ENCODE measurements around the gene LBP. TPM values are rescaled to one million over a fixed set of nuclear protein-coding genes. Genes with fewer than 3 reads are reported as not detected.
A peak's percentile ranks its signal among the peaks of the same experiment; 100 is the strongest.

The LBP gene
- total RNA-seq, 1 donor, result not detected

- H3K4me3 ChIP-seq (ENCODE audit: low read depth, low read length), result no peak overlapping the region
- no peak for TF ChIP-seq CTCF (IDR thresholded peaks at IDR 0.05; ENCODE audit: insufficient read depth, low read length)
- DNase-seq (ENCODE audit: low read depth), result peak; percentile 87
Observed at GRCh38 chr20:38426006-38426897, 80.0 kb downstream of the LBP start.

Small RNAs within 50 kb of the gene (small RNA-seq; reads per million reads assigned to genes)
- gene RF00056 (not detected), gene SNORA71B (2,962 reads per million, percentile 100 among the genes with 10 or more reads in this experiment)

Other genes starting within 250 kb of the LBP start
- 6.0 and 117 TPM in 2 replicates for gene TGM2, start 181.2 kb upstream of the LBP start, total RNA-seq (ENCODE audit: low replicate concordance)
- 4.9 and 10.8 TPM in 2 replicates for gene KIAA1755, start 85.7 kb upstream of the LBP start, total RNA-seq (ENCODE audit: low replicate concordance)
- 1.4 TPM in 1 of 2 replicates, not detected in the other for gene BPI, start 42.3 kb upstream of the LBP start, total RNA-seq (ENCODE audit: low replicate concordance)
- 7.4 and 8.4 TPM in 2 replicates for gene SNHG17, start 88.8 kb downstream of the LBP start, total RNA-seq (ENCODE audit: low replicate concordance)
- 48.7 and 49.0 TPM in 2 replicates for gene RALGAPB, start 126.4 kb downstream of the LBP start, total RNA-seq (ENCODE audit: low replicate concordance)
- not detected in 2 replicates for gene ADIG, start 234.7 kb downstream of the LBP start, total RNA-seq (ENCODE audit: low replicate concordance)